Epithelial cell of prostate (primary cell): ENCODE measurements around the gene IGFN1.

Experiments
- DNase-seq: peaks from one replicate; pipeline ENCODE4 v3.0.0-alpha.2; 2011; ENCODE audit warnings: low read depth, low spot score
- H3K27ac ChIP-seq: fragments of 450-650 bp; 2 replicates; pipeline ENCODE4 v1.5.1; 2017; ENCODE audit warnings: mild to moderate bottlenecking

IGFN1 gene

GRCh38 chr1:201183209-201183608, 7.4 kb upstream of the IGFN1 start:
- DNase-seq, result no peak
- no peak overlapping the region for H3K27ac ChIP-seq

- DNase-seq, result no peak
- H3K27ac ChIP-seq, result no peak overlapping the region
These were observed 6.9 kb upstream of the IGFN1 start for GRCh38 chr1:201183753-201184152.

- no peak overlapping the region for H3K27ac ChIP-seq
- no peak for DNase-seq
These were observed 6.1 kb upstream of the IGFN1 start for GRCh38 chr1:201184307-201185122.

GRCh38 chr1:201185123-201185453, 5.5 kb upstream of the IGFN1 start:
- no peak overlapping the region for H3K27ac ChIP-seq
- DNase-seq, result no peak

- DNase-seq, result no peak
- no peak overlapping the region for H3K27ac ChIP-seq
These were observed 5.0 kb upstream of the IGFN1 start for GRCh38 chr1:201185527-201186128.

GRCh38 chr1:201186192-201186591, 4.4 kb upstream of the IGFN1 start:
- DNase-seq, result no peak
- H3K27ac ChIP-seq, result no peak overlapping the region

- no peak for DNase-seq
- H3K27ac ChIP-seq, result no peak overlapping the region
These were observed 1.5 kb upstream of the IGFN1 start for GRCh38 chr1:201189085-201189484.

GRCh38 chr1:201190005-201190404, 619 bp upstream of the IGFN1 start:
- no peak overlapping the region for H3K27ac ChIP-seq
- no peak for DNase-seq

GRCh38 chr1:201191653-201192260, 1.1 kb downstream of the IGFN1 start:
- DNase-seq, result peak; percentile 70
- H3K27ac ChIP-seq, result no peak overlapping the region

GRCh38 chr1:201192261-201192788, 1.7 kb downstream of the IGFN1 start:
- DNase-seq, result no peak
- H3K27ac ChIP-seq, result no peak overlapping the region

- no peak for DNase-seq
- H3K27ac ChIP-seq, result no peak overlapping the region
These were observed 3.4 kb downstream of the IGFN1 start for GRCh38 chr1:201194046-201194445.

GRCh38 chr1:201198598-201198997, 8.0 kb downstream of the IGFN1 start:
- no peak overlapping the region for H3K27ac ChIP-seq
- DNase-seq, result no peak

- no peak for DNase-seq
- no peak overlapping the region for H3K27ac ChIP-seq
These were observed 14.4 kb downstream of the IGFN1 start for GRCh38 chr1:201205036-201205435.

GRCh38 chr1:201206176-201206575, 15.6 kb downstream of the IGFN1 start:
- no peak overlapping the region for H3K27ac ChIP-seq

GRCh38 chr1:201207046-201207445, 16.4 kb downstream of the IGFN1 start:
- no peak for DNase-seq
- H3K27ac ChIP-seq, result no peak overlapping the region

More at GRCh38 chr1:201206176-201206575, 15.6 kb downstream of the IGFN1 start:
- no peak for DNase-seq

GRCh38 chr1:201208236-201208635, 17.6 kb downstream of the IGFN1 start:
- no peak for DNase-seq
- H3K27ac ChIP-seq, result no peak overlapping the region

GRCh38 chr1:201212056-201212455, 21.4 kb downstream of the IGFN1 start:
- no peak overlapping the region for H3K27ac ChIP-seq
- DNase-seq, result no peak

GRCh38 chr1:201212461-201213055, 21.9 kb downstream of the IGFN1 start:
- no peak for DNase-seq
- H3K27ac ChIP-seq, result no peak overlapping the region

GRCh38 chr1:201213106-201213770, 22.6 kb downstream of the IGFN1 start:
- no peak overlapping the region for H3K27ac ChIP-seq
- no peak for DNase-seq

GRCh38 chr1:201213926-201214325, 23.3 kb downstream of the IGFN1 start:
- no peak overlapping the region for H3K27ac ChIP-seq
- no peak for DNase-seq
